A549 (cell line): ENCODE data around the gene MAP3K15.

Source experiments
- FOSB ChIP-seq: fragments of 250-450 bp; sonication (Bioruptor Pico); IDR thresholded peaks from 2 replicates; pipeline ENCODE4 v1.5.0; 2020; ENCODE audit warnings: mild to moderate bottlenecking, moderate library complexity
- MYC ChIP-seq: IDR thresholded peaks from 2 replicates; pipeline ENCODE4 v1.6.1; 2012; ENCODE audit warnings: mild to moderate bottlenecking, inconsistent platforms, low read length, improper control_type of control experiment, borderline replicate concordance

DNA sequence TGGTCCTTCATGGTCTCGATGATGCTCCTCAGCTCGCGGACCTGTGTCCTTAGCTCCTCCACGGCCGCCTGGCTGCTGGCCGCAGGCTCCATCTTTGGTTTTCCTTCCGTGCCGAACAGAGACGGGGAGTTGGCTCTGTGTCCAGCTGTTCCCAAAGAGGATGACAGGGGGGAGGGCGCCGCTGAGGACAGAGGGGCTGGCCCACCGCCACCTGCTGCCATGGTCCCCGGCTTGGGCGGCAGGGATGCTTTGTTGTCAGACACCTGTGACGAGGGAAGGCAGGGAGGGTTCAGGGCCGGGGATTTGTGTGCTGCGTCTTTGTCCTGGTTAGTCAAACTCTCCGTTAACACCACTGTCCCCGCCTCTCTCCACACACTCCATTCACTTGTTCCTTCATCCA lies 26.6 kb upstream of the MAP3K15 start:
- no peak for TF ChIP-seq FOSB (CRISPR knock-in tag)
- no peak for TF ChIP-seq MYC
